ENCODE data around the gene DDI2. TPM values are rescaled to one million over a fixed set of nuclear protein-coding genes. Genes with fewer than 3 reads are reported as not detected.
A peak's percentile ranks its signal among the peaks of the same experiment; 100 is the strongest.

DDI2 gene
- total and polyA plus RNA-seq, 9 of the 15 experiments (the other 6 are each of a cell fraction or from before 2014, with no cell fraction given), result 6.5 to 48.4 (median 21.2) TPM

- in situ Hi-C loops (cut with MboI) (no loop called here), intact Hi-C loops (cut with micrococcal nuclease) (no loop called here)
- CTCF ChIA-PET (ENCODE audit: low intra/inter-chr PET ratio), result interaction anchor here (0.6 kb wide), 1 partner anchor 56 kb away, joined by 5 read pairs; no protein-coding TSS in a partner anchor
- ATAC-seq, result no peak
- H4K20me1 ChIP-seq (replicated peaks; ENCODE audit: control insufficient read depth, insufficient read depth, low read length), result no peaks in the 10 kb centered on the region
- TF ChIP-seq GABPB2 (CRISPR knock-in tag; conservative IDR thresholded peaks at IDR 0.05), result no peak
- TF ChIP-seq EP400 (IDR thresholded peaks at IDR 0.05), result no peak
- TF ChIP-seq SP2 (IDR thresholded peaks at IDR 0.05; ENCODE audit: extremely low read depth, low read depth, low read length, poor library complexity, severe bottlenecking), result peak; percentile 6
- no peak for TF ChIP-seq ZMIZ1 (IDR thresholded peaks at IDR 0.05; ENCODE audit: low read depth in 2 of 2, low read length in 2 of 2)
- TF ChIP-seq TCF3 (CRISPR knock-in tag; IDR thresholded peaks at IDR 0.05), result no peak
- POLR2A ChIA-PET, result interaction anchor here (1.3 kb wide), 1 partner anchor 9 kb away, joined by 5 read pairs; no protein-coding TSS in a partner anchor
- WGBS (ENCODE audit: insufficient coverage, low coverage, missing lambda C conversion rate), result 97% methylated on average over 3 of the region's 3 CpGs
- peaks cover 83% of the 10 kb centered on the region for H3K36me3 ChIP-seq (ENCODE audit: control insufficient read depth, insufficient read depth, low read length)
- no peaks in the 10 kb centered on the region for H3K9me3 ChIP-seq (replicated peaks; ENCODE audit: control insufficient read depth, insufficient read depth, low read depth, low read length)
- H3K4me1 ChIP-seq (replicated peaks in 1 of 2; ENCODE audit: control insufficient read depth in 2 of 2, insufficient read depth in 2 of 2, low read length in 2 of 2), result no peaks in the 10 kb centered on the region
- DNase-seq (ENCODE audit: extremely low read depth in 1 of 4, low spot score in 3 of 4), result no peak
- H2AFZ ChIP-seq (ENCODE audit: low read depth, low read length), result no peak overlapping the region
- H3K27me3 ChIP-seq (ENCODE audit: control insufficient read depth in 2 of 2, insufficient read depth in 2 of 2, low read length in 2 of 2), result no peaks in the 10 kb centered on the region
- no peak for FAIRE-seq
- H3K9me1 ChIP-seq (ENCODE audit: control insufficient read depth, insufficient read depth, low read length), result no peaks in the 10 kb centered on the region
- no peak overlapping the region for H3K27ac ChIP-seq (ENCODE audit: extremely low read depth, low read depth, low read length)
- no TSS peak for BruUV-seq (replicated peaks)
- no peak overlapping the region for H3K4me3 ChIP-seq
- H3K9ac ChIP-seq (ENCODE audit: insufficient read depth in 1 of 2, low read depth in 2 of 2, low read length in 2 of 2), result no peak overlapping the region
- no peaks in the 10 kb centered on the region for H3K79me2 ChIP-seq (ENCODE audit: control insufficient read depth, insufficient read depth, low read length)
- no peak overlapping the region for H3K4me2 ChIP-seq (ENCODE audit: insufficient read depth, low read length)
These were observed 39.2 kb downstream of the DDI2 start for GRCh38 chr1:15656464-15656863.
